GM21737 (cell line): Measurements from ENCODE around the gene GXYLT1.
"Not testable (repeated sequence)": the region's sequence is repeated elsewhere in the genome, so short reads cannot be mapped to it uniquely, and the experiment has no call there.

ENCODE experiments used
- ATAC-seq: cut with Tn5 transposase; IDR thresholded peaks from one replicate; pipeline ENCODE4 v1.9.1; 2021; ENCODE audit warnings: mild to moderate bottlenecking, moderate library complexity; ENCODE audit not compliant: unreplicated experiment

The GXYLT1 gene

DNA sequence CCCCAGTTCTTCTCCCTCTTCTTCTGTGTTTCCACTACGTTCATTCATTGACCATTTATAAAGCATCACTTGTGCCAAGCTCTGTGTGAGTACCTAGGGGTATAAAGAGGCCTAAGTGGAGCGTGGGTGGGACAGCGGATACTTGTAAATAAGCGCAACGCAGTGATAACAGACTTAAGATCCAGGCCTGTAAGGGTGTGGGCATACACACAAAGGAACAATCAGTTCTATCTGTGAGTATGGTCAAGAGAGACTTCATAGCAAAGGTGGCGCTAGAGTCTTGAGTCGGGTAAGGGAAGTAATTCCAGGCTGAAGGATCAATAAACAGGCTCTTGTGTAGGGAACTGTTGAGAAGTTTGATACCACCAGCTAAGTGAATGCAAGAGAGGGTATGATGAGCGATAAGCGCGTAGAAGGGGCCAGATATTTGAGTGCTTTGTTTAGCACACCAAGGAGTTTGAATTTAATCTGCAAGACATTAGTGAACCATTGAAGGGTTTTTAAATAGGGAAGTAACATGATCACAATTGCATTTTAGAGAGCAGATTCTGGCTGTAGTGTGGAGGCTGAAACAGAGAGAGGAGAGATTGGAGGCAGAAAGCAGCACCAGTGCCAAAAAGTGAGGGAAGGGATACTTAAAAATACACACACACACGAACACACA lies 1.0 kb upstream of the GXYLT1 start:
- no peak for ATAC-seq

DNA sequence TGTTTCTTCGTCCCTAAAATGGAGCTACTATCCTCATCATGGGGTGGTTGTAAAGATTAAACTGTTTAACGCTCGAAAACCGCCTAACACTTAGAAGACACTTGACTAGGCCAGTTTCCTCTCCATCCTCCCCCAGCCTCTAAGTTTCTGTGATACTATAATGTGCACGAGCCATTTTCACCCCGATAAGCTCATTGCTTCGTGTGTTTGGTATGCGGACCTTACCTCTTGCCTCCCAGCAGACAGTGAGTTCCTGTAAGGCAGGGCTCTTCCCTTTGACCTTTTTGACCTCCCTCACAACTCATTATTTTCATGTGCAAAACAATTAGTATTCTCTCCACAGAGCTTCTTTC lies 499 bp upstream of the GXYLT1 start:
- no peak for ATAC-seq

DNA sequence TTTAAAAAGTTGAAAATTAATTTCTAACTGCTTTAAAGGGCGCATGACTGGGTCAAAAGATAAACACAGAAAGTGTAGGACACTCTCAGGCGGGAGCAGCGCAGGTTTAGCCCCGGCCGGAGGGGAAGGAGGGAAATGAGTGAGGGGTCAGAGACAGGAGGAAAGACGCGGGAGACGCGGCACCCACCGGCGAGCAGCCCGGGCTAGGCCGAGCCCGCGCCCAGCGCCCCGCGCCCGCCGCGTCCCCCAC lies 591 bp downstream of the GXYLT1 start:
- ATAC-seq, result peak; percentile 23

DNA sequence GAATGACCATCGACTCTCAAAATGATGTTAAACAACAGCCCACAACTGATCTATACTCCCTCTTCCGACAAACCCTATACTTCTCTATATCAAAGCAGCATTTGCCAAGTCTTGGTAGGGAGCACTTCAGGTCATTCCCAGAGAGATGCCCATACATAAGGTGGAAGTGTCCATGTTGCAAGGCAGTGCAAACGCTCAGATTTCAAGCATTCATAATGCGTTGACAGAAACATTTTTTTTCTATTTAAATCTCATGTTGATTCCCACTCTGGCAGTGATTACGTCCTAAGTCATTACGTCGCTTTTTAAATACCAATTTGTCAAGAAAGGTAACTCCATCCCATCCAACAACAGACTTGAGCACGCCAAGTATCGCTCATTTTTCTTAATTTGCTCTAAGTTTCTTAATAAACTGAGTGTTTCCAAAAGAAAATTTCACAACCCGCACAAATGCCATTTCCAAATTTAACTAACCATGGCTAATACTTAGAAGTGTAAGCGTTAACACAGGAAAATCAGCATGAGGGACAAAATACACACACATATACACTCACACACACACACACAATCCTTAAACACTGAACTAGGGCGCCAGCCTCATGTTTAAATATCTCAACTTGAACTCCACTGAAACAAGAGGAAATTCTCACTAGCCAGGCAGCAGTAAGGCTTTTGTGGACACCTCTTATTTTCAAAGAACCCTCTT lies 1.1 kb downstream of the GXYLT1 start:
- peak; percentile 1 for ATAC-seq

DNA sequence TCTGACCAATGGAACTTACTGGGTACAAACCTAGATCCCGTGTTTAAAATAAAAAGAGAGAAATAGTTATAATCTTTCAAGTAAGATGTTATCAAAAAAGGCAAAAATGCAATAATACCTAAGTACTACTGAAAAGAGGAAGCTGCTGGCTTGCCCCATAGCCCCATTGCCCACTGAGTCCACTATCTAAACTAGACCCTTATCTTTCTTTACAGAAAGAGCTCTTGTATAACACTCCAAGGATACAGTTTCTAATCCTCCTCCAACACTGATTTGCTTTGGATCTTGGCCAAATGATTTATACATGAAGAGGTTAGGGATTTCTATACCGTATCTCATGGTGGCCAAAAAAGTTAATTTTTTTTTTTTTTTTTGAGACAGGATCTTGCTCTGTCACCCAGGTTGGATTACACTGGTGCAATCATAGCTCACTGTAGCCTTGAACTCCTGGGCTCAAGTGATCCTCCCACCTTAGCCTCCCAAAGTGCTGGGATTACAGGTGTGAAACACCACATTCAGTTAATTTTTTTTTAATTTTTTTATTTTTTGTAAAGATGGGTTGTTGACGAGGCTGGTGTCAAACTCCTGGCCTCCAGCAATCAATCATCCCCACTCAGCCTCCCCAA lies 2.6 kb downstream of the GXYLT1 start:
- no peak for ATAC-seq

DNA sequence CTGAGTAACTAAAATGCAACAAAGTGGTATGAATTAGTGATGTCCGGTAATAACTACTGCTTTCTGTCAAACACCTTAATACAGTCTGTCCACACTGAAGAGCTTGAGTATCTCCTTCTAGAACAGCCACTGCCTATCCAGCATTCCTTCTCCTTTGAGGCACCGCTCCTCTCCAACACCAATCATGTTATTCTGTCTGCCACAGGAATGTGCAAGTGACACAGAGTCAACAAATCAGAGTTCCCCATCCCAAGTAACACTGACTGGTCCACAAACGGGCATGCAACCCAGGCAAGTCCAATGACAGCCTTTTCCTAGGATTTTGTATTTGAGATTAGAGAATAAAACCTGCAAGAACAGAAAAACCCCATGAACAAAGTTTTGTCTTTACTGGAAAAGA lies 3.8 kb downstream of the GXYLT1 start:
- ATAC-seq, result no peak

DNA sequence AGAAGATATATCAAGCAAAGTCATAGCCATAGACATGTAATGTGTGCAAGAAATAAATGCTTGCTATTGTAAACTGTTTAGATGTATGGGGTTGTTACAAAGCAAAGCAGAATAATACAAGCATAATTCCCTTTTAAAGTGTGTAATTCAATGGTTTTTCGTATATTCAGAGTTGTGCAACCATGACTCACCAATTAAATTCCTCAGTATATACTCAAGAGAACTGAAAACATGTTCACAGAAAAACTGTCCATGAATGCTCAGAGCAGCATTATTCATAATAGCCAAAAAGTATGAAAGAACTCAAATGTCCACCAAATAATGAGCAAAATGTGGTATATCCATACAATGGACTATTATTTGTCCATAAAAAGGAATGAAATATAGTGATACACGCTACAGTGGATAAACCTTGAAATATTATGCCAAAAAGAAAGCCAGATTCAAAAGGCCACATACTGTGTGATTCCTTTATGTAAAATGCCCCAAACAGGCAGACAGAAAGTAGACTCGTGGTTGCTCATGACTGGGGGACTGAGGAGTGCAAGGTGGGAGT lies 9.3 kb downstream of the GXYLT1 start:
- ATAC-seq, result no peak

DNA sequence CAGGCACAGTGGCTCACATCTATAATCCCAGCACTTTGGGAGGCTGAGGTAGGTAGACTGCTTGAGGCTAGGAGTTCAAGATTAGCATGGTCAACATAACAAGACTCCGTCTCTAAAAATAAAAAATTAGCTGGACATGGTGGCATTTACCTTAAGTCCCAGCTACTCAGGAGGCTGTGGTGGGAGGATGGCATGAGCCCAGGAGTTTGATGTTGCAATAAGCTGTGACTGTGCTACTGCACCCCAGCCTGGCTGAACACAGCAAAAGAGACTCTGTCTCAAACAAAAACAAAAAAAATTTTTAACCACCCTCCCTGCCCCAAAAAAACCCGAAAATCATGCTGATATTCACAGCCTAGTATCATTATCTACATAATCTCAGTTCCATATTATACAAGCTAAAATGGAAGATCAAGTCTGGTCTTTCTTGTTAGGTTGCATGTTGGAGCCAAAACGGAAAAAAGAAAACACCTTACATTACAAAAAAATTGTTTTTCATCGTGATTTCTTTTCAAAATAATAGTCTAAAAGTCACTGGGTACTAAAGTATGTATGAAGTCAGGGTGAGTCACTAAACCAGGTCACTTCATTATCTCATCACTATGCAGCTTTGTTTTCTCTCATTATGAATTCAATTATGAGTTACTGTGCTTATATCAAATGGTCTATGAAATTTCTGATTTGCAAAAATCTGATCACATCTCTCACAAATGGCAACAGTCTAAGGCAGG lies 13.8 kb downstream of the GXYLT1 start:
- no peak for ATAC-seq

DNA sequence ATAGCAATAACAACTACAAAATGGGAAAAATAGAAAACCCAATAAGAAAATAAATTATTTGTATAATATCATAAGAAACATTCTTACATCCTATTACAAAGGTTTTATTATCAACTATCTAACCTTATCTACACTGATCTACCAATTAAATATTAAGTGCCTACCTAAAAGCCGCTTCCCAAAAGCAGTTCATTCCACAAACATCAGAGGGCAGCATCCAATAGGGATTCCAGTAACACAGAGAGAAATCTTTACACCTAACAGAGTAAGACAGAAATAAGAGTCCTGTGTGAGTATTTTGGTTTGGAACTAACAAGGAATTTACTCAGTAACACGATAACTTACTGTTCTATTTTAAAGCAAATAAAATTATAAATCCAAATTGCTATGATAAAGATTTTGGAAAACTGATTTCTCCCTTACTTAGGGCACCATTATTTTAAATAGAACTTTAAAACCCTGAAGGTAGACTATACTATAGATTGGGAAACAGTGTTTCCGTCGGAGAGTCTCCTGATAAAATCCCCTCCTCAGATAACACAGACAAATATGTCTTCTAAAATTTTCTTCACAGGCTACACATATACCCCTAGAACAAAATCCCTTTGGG lies 15.0 kb downstream of the GXYLT1 start:
- no peak for ATAC-seq

DNA sequence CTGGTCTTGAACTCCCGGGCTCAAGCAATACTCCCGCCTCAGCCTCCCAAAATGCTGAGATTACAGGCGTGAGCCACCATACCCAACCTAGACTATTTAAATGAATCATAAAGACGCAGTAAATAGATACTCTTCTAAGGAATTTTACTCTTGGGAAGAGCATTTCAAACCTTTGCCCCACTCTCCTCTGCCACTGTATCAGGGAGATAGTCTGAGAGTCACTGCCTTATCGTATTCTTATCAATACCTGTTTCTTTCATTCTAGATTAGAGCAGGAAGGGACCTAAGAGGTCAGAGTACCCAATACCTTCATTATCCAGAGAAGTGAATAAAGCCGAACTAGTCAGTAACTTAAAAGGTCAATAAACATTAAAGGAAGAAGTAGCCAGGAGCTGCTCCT lies 15.8 kb downstream of the GXYLT1 start:
- no peak for ATAC-seq

DNA sequence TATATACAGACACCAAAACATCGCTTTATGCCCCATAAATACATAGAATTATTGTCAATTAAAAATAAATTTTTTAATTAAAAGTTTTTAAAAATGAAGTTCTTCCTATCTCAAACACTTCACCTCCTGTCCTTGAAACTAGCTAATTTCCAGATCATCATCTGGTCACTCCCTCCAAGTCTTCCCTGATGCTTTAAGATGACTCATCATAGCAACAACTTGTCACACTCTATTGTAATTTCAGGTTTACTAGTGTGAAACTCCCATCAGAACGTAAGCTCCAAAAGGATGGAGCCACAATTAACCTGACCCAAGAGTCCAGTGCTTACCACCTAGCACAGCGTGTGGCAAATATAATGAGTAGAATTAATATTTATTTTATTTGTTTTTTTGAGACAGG lies 16.3 kb downstream of the GXYLT1 start:
- no peak for ATAC-seq

DNA sequence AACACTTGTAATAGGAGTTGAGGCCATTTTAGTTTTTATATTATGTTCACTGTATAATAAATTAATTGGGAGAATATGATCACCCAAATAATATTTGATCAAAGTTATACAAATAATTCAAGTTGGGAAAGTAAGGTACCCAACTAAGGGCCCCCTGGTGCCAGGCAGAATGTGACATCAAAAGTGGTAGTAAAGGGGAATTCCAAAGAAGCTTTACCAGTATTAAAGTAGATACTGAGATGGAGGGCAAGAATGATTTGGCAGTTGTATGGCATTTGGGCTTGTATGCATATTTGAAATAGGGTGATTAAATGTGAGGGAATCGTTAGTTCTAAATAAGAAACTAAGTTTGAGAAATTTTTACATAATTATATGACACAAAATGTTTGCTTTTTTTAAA lies 17.7 kb downstream of the GXYLT1 start:
- no peak for ATAC-seq

DNA sequence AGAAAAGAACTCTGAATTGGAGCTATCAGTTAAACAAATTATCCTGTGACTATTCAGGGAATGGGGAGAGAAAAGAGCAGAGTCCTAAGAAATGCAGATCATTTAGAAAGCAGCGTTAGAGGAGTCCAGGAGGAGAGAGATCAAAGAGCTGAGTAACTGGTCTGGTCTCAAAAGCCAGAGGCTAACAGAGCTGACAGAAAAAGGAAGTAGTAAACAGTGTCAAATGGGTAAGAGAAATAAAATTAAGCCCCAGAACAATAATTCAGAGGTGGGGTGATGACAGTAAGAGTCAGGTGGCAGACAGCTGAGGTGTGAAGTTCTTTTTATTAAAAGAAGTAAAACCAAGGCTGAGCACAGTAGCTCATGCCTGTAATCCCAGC lies 19.3 kb downstream of the GXYLT1 start:
- ATAC-seq, result no peak

DNA sequence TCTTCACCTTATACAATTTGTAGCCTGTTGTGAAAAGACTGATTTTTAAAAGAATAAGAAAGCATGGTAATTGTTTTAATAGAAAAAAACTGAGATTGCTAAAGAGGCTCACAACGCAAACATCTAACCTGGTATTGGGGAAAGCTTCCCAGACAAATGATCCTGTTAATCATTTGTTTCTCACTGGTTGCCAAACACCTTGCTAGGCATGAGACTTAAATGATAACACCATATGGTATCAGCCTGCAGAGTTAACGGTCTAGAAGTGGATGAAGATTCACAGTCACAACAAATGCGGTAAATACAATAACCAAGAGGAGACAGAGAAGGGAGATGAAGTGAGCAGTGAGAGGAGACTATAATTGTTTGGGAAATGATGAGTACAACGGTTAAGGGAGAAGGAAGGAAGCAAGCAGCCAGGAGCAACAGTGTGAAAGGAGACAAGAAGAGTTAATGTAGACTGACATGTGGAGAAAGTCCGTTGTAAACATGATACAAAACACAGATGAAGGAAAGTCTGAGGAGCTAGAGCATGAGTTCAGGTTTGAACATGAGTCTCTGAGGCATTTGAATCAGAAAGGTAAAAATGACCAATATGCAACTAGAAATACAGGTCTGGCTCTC lies 19.8 kb downstream of the GXYLT1 start:
- ATAC-seq, result no peak

DNA sequence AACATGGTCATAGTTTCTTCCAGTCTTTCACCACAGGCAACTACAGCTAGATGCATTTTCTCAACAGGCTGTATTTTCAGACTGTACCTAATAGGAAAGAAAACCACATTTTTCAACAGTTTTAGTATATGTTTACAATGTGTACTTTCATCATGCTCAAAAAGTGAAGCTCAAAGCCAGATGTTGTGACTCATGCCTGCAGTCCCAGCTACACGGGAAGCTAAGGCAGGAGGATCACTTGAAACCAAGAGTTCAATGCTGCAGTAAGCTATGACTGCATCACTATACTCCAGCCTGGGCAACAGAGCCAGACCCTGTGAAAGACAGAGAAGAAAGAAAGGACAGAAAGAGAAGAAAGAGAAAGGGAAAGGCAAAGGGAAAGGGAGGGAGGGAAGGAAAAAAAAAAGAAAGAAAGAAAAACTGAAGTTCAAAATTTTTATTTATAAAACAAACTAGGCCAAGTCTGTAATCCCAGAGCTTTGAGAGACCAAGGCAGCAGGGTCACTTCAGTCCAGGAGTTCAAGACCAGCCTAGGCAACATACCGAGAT lies 25.5 kb downstream of the GXYLT1 start:
- no peak for ATAC-seq

DNA sequence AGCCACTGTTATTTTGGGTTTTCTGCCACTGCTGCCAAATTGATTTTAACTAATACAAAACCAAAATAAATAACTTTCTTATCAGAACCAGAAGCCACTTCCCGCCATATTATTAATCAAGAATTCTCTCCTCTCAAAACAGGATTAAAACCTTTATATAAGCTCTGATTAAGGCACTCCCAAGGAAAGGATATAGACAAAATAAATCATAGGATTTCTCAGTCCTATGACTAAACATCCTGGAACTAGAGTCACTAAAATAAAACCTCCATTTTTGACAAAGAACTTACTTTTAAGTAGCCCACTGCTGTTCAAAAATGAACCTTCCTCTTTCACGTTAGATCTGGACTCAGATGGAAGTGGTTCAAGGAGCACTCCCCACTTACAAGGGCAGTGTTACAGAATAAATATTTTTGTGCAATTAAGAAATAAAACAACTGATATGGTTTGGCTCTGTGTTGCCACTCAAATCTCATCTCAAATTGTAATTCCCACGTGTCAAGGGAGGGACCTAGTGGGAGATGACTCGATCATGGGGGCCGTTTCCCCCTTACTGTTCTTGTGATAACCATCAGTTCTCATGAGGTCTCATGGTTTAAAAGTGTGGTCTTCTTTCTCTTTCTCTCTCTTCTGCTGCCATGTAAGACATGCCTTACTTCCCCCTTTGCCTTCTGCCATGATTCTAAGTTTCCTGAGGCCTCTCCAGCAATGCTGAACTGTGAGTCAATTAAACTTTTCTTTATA lies 26.4 kb downstream of the GXYLT1 start:
- no peak for ATAC-seq

DNA sequence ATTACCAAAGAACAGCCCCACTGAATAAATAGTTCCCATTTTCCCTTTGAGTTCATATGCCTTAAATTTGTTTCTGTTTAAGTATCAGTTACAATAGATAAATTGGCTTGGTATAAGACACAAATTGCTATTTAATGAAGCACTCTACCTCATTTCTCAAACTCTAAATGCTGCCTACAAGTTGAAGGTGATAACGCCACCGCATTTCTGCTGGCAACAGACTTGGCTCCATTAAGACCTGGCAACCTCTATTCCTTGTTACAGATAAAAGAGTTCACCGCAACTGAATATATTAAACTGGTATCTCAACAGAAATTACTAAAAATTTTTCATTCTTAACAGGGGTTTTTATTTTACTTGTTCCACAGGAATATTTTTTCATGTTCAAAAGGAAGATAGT lies 35.6 kb downstream of the GXYLT1 start:
- ATAC-seq, result no peak

DNA sequence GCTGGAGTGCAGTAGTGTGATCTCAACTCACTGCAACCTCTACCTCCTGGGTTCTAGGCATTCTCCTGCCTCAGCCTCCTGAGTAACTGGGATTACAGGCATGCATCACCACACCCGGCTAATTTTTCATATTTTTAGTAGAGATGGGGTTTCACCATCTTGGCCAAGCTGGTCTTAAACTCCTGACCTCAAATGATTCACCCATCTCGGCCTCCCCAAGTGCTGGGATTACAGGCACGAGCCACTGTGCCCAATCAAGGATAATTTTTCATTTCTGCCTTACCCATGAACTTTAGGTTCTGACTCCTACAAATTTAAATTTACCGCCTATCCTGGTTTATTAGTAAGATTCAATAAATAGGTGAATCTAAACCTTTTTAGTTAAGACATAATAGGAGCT lies 37.9 kb downstream of the GXYLT1 start:
- not testable (repeated sequence) for ATAC-seq

DNA sequence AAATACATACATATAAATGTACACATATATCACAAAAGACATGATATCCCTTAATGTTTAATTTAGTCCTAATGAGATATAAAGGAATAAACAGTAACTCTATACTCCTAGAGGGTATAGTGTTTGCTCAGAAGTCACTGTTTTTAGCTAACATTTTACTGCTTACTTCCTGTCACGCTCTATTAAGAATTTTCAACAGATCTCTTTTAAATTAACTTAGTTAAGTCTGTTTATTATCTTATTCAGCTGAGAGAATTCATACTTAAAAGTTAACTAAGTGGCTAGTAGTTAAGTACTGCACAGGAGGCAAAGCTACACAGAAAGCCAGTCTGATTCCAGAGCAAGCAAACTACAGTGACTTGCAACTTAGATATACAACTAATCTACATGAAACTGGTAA lies 39.9 kb downstream of the GXYLT1 start:
- no peak for ATAC-seq

DNA sequence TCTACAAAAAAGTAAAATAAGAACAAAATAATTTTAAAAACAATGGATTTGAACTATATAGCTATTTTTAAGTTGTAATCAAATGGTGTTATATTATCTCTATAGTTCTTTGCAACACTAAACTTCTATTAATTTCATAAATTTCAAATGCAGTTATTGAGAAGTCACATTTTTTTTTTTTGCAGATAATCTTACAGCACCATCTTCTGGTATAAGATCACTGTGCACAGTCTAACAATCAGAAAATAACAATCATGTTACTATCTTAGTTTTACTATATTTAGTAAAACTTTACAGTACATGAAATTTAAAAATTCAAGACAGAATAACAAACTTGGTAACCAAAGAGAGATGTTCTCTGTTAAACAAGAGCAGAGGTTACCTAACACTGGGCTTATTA lies 40.6 kb downstream of the GXYLT1 start:
- ATAC-seq, result no peak
